DND-41 (cell line): ENCODE measurements around the gene LRRC27.

ENCODE experiments used
- EZH2 ChIP-seq: IDR thresholded peaks from 3 replicates; pipeline ENCODE4 v1.6.1; 2012; ENCODE audit warnings: borderline replicate concordance, low read depth, mild to moderate bottlenecking, moderate library complexity, low read length, inconsistent platforms; ENCODE audit not compliant: severe bottlenecking
- TF ChIP-seq, protein P1 (sequence below): IDR thresholded peaks from 2 replicates; pipeline ENCODE4 v1.5.1; 2012; ENCODE audit warnings: borderline replicate concordance, low read length, moderate library complexity, mild to moderate bottlenecking; ENCODE audit not compliant: poor library complexity, severe bottlenecking; ENCODE audit errors: extremely low read depth

DNA sequence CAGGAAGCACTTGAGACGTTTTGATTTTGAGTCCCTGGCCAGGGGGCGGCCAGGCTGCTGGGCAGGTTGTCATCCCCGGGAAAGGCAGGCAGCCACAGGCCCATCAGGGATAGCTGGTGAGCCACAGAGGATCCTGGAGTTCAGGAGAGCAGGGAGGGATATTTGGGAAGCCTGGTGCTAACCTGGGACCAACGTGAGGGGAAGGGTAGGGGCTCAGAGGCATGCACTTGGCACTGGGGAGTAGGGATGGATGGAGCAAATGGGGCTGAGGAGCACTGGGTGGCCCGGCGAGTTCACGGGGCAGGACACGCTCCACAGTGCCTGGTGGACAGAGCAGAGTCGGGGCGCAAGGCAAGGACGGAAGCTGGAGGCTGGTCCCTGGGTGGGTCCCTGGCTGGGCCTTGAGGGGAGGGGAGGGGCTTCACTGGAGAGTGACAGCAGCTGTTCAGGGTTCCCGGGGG lies 30.2 kb downstream of the LRRC27 start:
- TF ChIP-seq, protein P1, sequence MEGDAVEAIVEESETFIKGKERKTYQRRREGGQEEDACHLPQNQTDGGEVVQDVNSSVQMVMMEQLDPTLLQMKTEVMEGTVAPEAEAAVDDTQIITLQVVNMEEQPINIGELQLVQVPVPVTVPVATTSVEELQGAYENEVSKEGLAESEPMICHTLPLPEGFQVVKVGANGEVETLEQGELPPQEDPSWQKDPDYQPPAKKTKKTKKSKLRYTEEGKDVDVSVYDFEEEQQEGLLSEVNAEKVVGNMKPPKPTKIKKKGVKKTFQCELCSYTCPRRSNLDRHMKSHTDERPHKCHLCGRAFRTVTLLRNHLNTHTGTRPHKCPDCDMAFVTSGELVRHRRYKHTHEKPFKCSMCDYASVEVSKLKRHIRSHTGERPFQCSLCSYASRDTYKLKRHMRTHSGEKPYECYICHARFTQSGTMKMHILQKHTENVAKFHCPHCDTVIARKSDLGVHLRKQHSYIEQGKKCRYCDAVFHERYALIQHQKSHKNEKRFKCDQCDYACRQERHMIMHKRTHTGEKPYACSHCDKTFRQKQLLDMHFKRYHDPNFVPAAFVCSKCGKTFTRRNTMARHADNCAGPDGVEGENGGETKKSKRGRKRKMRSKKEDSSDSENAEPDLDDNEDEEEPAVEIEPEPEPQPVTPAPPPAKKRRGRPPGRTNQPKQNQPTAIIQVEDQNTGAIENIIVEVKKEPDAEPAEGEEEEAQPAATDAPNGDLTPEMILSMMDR, result no peak
- no peak for TF ChIP-seq EZH2
